Stimulated activated CD8-positive, alpha-beta memory T cell treated with anti-CD3 and anti-CD28 coated beads, Interleukin-15, amount 100 ng/mL, for 1 hour (primary cell): Measurements from ENCODE around the gene TMEM14A.

Experiments used
- DNase-seq: peaks from one replicate; pipeline ENCODE4 v3.0.0-alpha.2; 2020; ENCODE audit warnings: low read depth

The TMEM14A gene

GRCh38 chr6:52736145-52736544, 65.2 kb downstream of the TMEM14A start:
- no peak for DNase-seq
